ENCODE measurements around the gene S100A4.

Gene S100A4

DNA sequence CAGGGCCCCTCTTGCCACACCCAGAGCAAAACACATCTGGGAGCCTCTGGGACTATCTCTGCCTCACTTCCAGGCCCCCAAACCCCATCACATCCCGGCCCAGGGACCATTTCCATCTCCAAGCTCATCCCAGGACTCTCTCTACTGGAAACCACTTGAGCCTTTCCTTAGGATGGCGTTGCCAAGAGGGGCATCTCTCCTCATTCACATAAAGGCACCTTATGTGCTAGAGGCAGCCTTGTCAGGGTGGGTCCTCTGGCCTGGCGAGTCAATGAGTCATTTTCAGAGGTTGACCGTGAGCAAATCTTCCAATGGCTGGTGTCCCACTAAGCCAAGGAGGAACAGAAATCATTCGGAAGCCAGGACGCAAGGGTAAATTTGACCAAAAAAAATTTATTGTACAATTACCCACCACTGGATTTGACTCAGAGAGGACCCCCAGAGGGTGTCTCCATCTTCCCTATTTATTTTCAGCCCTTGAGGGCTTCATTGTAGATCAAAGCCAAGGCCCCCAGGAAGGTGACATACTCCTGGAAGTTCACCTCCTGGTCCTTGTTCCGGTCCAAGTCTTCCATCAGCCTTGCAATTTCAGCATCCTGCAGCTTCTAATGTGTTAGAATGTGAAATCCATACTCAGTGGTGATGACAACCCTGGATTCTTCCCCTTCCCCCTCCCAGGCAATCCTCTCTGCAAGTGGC, 11.2 kb downstream of the S100A4 start:
- H3K9ac ChIP-seq (ENCODE audit: low read depth in 1 of 2, low read length in 2 of 2): peak overlapping the region; percentile 95 to 98
- H3K4me3 ChIP-seq (ENCODE audit: low read depth in 1 of 2, low read length in 2 of 2): peak overlapping the region; percentile 77 to 85
- H3K27ac ChIP-seq (ENCODE audit: low read depth, low read length): peak overlapping the region; percentile 95
- H3K27me3 ChIP-seq (ENCODE audit: control insufficient read depth in 1 of 2, insufficient read depth in 2 of 2, low read length in 2 of 2): no peaks in the 10 kb centered on the region
- H3K4me1 ChIP-seq (ENCODE audit: control insufficient read depth in 1 of 2, insufficient read depth in 2 of 2, low read length in 2 of 2): peaks cover 54 to 61% of the 10 kb centered on the region in 2 donors
- no peaks in the 10 kb centered on the region for H3K36me3 ChIP-seq (ENCODE audit: control insufficient read depth in 1 of 2, insufficient read depth in 2 of 2, low read length in 2 of 2)
- no peaks in the 10 kb centered on the region for H3K9me3 ChIP-seq (ENCODE audit: control insufficient read depth in 1 of 2, low read length in 2 of 2)

- Histone ChIP-seq H3K4me1 (ENCODE audit: control insufficient read depth in 1 of 2, insufficient read depth in 2 of 2, low read length in 2 of 2) (peaks cover 54 to 61% of the 10 kb centered on the region in 2 donors), H3K4me3 (ENCODE audit: low read depth in 1 of 2, low read length in 2 of 2) (peak overlapping the region; percentile 77 to 85), H3K9ac (ENCODE audit: low read depth in 1 of 2, low read length in 2 of 2) (peak overlapping the region; percentile 95 to 98), H3K27ac (ENCODE audit: low read depth, low read length) (peak overlapping the region; percentile 77), H3K9me3 (ENCODE audit: control insufficient read depth in 1 of 2, low read length in 2 of 2) (no peaks in the 10 kb centered on the region), H3K27me3 (ENCODE audit: control insufficient read depth in 1 of 2, insufficient read depth in 2 of 2, low read length in 2 of 2) (no peaks in the 10 kb centered on the region), H3K36me3 (ENCODE audit: control insufficient read depth in 1 of 2, insufficient read depth in 2 of 2, low read length in 2 of 2) (no peaks in the 10 kb centered on the region)
Observed at GRCh38 chr1:153533689-153534201, 11.9 kb downstream of the S100A4 start.

GRCh38 chr1:153532769-153533599, 12.6 kb downstream of the S100A4 start:
- peaks cover 50 to 59% of the 10 kb centered on the region in 2 donors for H3K4me1 ChIP-seq (ENCODE audit: control insufficient read depth in 1 of 2, insufficient read depth in 2 of 2, low read length in 2 of 2)
- peak overlapping the region; percentile 77 to 85 for H3K4me3 ChIP-seq (ENCODE audit: low read depth in 1 of 2, low read length in 2 of 2)
- H3K36me3 ChIP-seq (ENCODE audit: control insufficient read depth in 1 of 2, insufficient read depth in 2 of 2, low read length in 2 of 2): no peaks in the 10 kb centered on the region
- H3K9me3 ChIP-seq (ENCODE audit: control insufficient read depth in 1 of 2, low read length in 2 of 2): no peaks in the 10 kb centered on the region
- peak overlapping the region; percentile 95 to 98 for H3K9ac ChIP-seq (ENCODE audit: low read depth in 1 of 2, low read length in 2 of 2)
- H3K27ac ChIP-seq (ENCODE audit: low read depth, low read length): peak overlapping the region; percentile 77
- H3K27me3 ChIP-seq (ENCODE audit: control insufficient read depth in 1 of 2, insufficient read depth in 2 of 2, low read length in 2 of 2): no peaks in the 10 kb centered on the region

- peak overlapping the region; percentile 95 to 98 for H3K9ac ChIP-seq (ENCODE audit: low read depth in 1 of 2, low read length in 2 of 2)
- H3K36me3 ChIP-seq (ENCODE audit: control insufficient read depth in 1 of 2, insufficient read depth in 2 of 2, low read length in 2 of 2): no peaks in the 10 kb centered on the region
- H3K27me3 ChIP-seq (ENCODE audit: control insufficient read depth in 1 of 2, insufficient read depth in 2 of 2, low read length in 2 of 2): no peaks in the 10 kb centered on the region
- peak overlapping the region; percentile 77 to 85 for H3K4me3 ChIP-seq (ENCODE audit: low read depth in 1 of 2, low read length in 2 of 2)
- peak overlapping the region; percentile 77 for H3K27ac ChIP-seq (ENCODE audit: low read depth, low read length)
- peaks cover 46 to 52% of the 10 kb centered on the region in 2 donors for H3K4me1 ChIP-seq (ENCODE audit: control insufficient read depth in 1 of 2, insufficient read depth in 2 of 2, low read length in 2 of 2)
- H3K9me3 ChIP-seq (ENCODE audit: control insufficient read depth in 1 of 2, low read length in 2 of 2): no peaks in the 10 kb centered on the region
Observed at GRCh38 chr1:153532181-153532580, 13.4 kb downstream of the S100A4 start.

- Histone ChIP-seq H3K27ac (ENCODE audit: low read depth, low read length) (no peak overlapping the region), H3K4me3 (ENCODE audit: low read depth in 1 of 2, low read length in 2 of 2) (no peak overlapping the region), H3K9me3 (ENCODE audit: control insufficient read depth in 1 of 2, low read length in 2 of 2) (no peaks in the 10 kb centered on the region)
Observed at GRCh38 chr1:153531638-153532037, 14.0 kb downstream of the S100A4 start.

DNA sequence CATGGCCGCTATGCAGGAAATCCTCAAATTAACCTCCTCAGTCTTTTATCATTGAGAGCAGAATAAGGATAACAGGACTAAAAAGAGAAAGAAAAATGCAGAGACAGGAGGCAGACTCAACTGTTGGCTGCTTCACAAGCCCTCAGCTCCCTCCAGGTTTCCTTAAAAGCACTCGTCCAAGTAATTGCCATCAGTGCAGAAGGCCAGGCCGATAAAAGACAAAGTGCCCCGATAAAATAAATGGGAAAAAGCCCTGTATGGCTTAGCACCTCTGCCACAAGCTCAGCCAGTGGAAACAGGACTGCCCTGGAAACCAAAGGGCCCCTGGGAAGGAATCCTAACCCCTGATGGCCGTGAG, 17.9 kb downstream of the S100A4 start:
- no peaks in the 10 kb centered on the region for H3K27me3 ChIP-seq (ENCODE audit: control insufficient read depth in 1 of 2, insufficient read depth in 2 of 2, low read length in 2 of 2)
- no peak overlapping the region for H3K27ac ChIP-seq (ENCODE audit: low read depth, low read length)
- no peak overlapping the region for H3K4me3 ChIP-seq (ENCODE audit: low read depth in 1 of 2, low read length in 2 of 2)
- no peaks in the 10 kb centered on the region for H3K36me3 ChIP-seq (ENCODE audit: control insufficient read depth in 1 of 2, insufficient read depth in 2 of 2, low read length in 2 of 2)
- H3K9ac ChIP-seq (ENCODE audit: low read depth in 1 of 2, low read length in 2 of 2): no peak overlapping the region
- H3K9me3 ChIP-seq (ENCODE audit: control insufficient read depth in 1 of 2, low read length in 2 of 2): no peaks in the 10 kb centered on the region
- H3K4me1 ChIP-seq (ENCODE audit: control insufficient read depth in 1 of 2, insufficient read depth in 2 of 2, low read length in 2 of 2): peaks cover 12 to 20% of the 10 kb centered on the region in 2 donors

More at GRCh38 chr1:153531638-153532037, 14.0 kb downstream of the S100A4 start:
- Histone ChIP-seq H3K4me1 (ENCODE audit: control insufficient read depth in 1 of 2, insufficient read depth in 2 of 2, low read length in 2 of 2) (peaks cover 40 to 46% of the 10 kb centered on the region in 2 donors), H3K36me3 (ENCODE audit: control insufficient read depth in 1 of 2, insufficient read depth in 2 of 2, low read length in 2 of 2) (no peaks in the 10 kb centered on the region), H3K27me3 (ENCODE audit: control insufficient read depth in 1 of 2, insufficient read depth in 2 of 2, low read length in 2 of 2) (no peaks in the 10 kb centered on the region), H3K9ac (ENCODE audit: low read depth in 1 of 2, low read length in 2 of 2) (no peak overlapping the region)

DNA sequence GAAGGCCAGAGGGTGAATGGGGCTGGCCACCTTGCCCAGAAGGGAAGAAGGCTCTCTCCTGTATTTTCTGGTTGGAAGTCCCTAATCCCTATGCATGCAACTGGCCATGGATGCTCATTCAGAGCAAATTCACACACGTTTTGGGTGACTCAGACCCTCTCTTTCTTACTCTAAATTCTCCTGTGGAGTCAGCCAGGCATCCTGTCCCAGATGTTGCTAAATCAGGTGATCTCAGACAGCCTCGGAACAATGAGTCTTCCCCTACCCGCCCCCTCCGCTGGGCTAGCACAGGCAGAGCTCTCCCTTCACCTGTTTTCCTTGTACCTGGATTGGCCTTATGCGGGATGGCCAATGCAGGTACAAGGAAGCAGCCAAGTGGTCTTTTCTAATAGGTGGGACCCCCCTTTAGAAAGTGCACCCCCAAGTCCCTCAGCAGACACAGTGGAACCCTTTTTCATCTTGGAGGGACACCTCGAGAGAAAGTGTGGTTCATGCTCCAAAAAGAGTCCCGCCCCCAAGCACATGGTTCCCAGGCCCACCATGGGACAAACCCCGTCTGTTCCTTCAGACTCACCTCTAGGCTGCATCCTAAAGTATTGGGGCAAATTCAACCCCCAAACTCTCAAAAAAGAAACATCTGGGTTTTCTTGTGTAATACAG, 18.5 kb downstream of the S100A4 start:
- H3K36me3 ChIP-seq (ENCODE audit: control insufficient read depth in 1 of 2, insufficient read depth in 2 of 2, low read length in 2 of 2): no peaks in the 10 kb centered on the region
- H3K4me1 ChIP-seq (ENCODE audit: control insufficient read depth in 1 of 2, insufficient read depth in 2 of 2, low read length in 2 of 2): peaks cover 7 to 16% of the 10 kb centered on the region in 2 donors
- H3K27ac ChIP-seq (ENCODE audit: low read depth, low read length): no peak overlapping the region
- no peaks in the 10 kb centered on the region for H3K9me3 ChIP-seq (ENCODE audit: control insufficient read depth in 1 of 2, low read length in 2 of 2)
- no peak overlapping the region for H3K9ac ChIP-seq (ENCODE audit: low read depth in 1 of 2, low read length in 2 of 2)
- H3K27me3 ChIP-seq (ENCODE audit: control insufficient read depth in 1 of 2, insufficient read depth in 2 of 2, low read length in 2 of 2): no peaks in the 10 kb centered on the region
- H3K4me3 ChIP-seq (ENCODE audit: low read depth in 1 of 2, low read length in 2 of 2): no peak overlapping the region

DNA sequence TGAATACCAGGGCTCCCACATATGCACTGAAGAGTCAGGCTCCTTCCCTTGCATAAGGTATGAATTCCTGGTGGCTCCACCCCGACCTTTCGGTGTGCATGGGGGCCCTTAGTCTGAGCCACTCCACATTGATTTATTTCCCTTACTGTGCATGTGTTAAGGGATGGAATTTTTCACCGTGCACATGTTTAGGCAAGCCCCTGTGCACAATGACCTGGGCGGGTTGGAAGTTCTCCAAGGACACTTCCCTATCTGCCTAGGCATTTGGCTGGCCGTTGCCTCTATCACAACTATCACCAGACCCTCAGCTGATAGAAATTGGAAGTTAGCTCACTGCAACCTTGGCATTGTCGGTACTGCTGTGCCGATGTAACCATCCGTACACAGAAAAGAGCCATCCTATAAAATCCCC, 19.5 kb downstream of the S100A4 start:
- H3K4me1 ChIP-seq (ENCODE audit: control insufficient read depth in 1 of 2, insufficient read depth in 2 of 2, low read length in 2 of 2): peaks cover 3 to 10% of the 10 kb centered on the region in 2 donors

GRCh38 chr1:153525088-153525728, 20.4 kb downstream of the S100A4 start:
- H3K27ac ChIP-seq (ENCODE audit: low read depth, low read length): no peak overlapping the region

More for the DNA sequence above, 19.5 kb downstream of the S100A4 start:
- Histone ChIP-seq H3K27ac (ENCODE audit: low read depth, low read length) (no peak overlapping the region), H3K9ac (ENCODE audit: low read depth in 1 of 2, low read length in 2 of 2) (no peak overlapping the region), H3K4me3 (ENCODE audit: low read depth in 1 of 2, low read length in 2 of 2) (no peak overlapping the region), H3K27me3 (ENCODE audit: control insufficient read depth in 1 of 2, insufficient read depth in 2 of 2, low read length in 2 of 2) (no peaks in the 10 kb centered on the region), H3K9me3 (ENCODE audit: control insufficient read depth in 1 of 2, low read length in 2 of 2) (no peaks in the 10 kb centered on the region), H3K36me3 (ENCODE audit: control insufficient read depth in 1 of 2, insufficient read depth in 2 of 2, low read length in 2 of 2) (no peaks in the 10 kb centered on the region)

More at GRCh38 chr1:153525088-153525728, 20.4 kb downstream of the S100A4 start:
- Histone ChIP-seq H3K27me3 (ENCODE audit: control insufficient read depth in 1 of 2, insufficient read depth in 2 of 2, low read length in 2 of 2) (no peaks in the 10 kb centered on the region), H3K9ac (ENCODE audit: low read depth in 1 of 2, low read length in 2 of 2) (no peak overlapping the region), H3K4me1 (ENCODE audit: control insufficient read depth in 1 of 2, insufficient read depth in 2 of 2, low read length in 2 of 2) (peaks cover 9 to 18% of the 10 kb centered on the region in 2 donors), H3K36me3 (ENCODE audit: control insufficient read depth in 1 of 2, insufficient read depth in 2 of 2, low read length in 2 of 2) (no peaks in the 10 kb centered on the region), H3K9me3 (ENCODE audit: control insufficient read depth in 1 of 2, low read length in 2 of 2) (no peaks in the 10 kb centered on the region), H3K4me3 (ENCODE audit: low read depth in 1 of 2, low read length in 2 of 2) (no peak overlapping the region)

Data from duodenal mucosa (tissue), 2 donors.